HL-60 (cell line): ENCODE measurements around the gene TCEAL9.

Experiments
- DNase-seq, 2 experiments: peaks; one replicate each; pipeline ENCODE4 v3.0.0-alpha.2; 2010 to 2020; ENCODE audit warnings: low read depth in 1 of 2, low spot score in 1 of 2
- H3K27ac ChIP-seq: fragments of 250-450 bp; sonication (Bioruptor Pico); replicated peaks from 2 replicates; pipeline ENCODE4 v1.5.1; 2020; ENCODE audit warnings: mild to moderate bottlenecking, moderate library complexity
- H3K27me3 ChIP-seq: fragments of 250-450 bp; sonication (Bioruptor Pico); 2 replicates; pipeline ENCODE4 v1.5.1; 2021; ENCODE audit warnings: mild to moderate bottlenecking, moderate library complexity; ENCODE audit not compliant: insufficient read depth, poor library complexity, severe bottlenecking
- H3K4me3 ChIP-seq: replicated peaks from 2 replicates; pipeline ENCODE4 v1.5.1; 2011; ENCODE audit warnings: mild to moderate bottlenecking, control low read depth, low read length; ENCODE audit not compliant: insufficient read depth
- CTCF ChIP-seq: IDR thresholded peaks from one replicate; pipeline ENCODE4 v1.5.1; 2011; ENCODE audit warnings: low read length, control low read depth, inconsistent platforms; ENCODE audit not compliant: insufficient read depth
- GABPA ChIP-seq: IDR thresholded peaks from 2 replicates; pipeline ENCODE4 v1.6.1; 2012; ENCODE audit warnings: low read depth
- POLR2AphosphoS5 ChIP-seq: IDR thresholded peaks from 2 replicates; pipeline ENCODE4 v1.6.1; 2012; ENCODE audit warnings: low read depth
- SPI1 ChIP-seq: IDR thresholded peaks from 2 replicates; pipeline ENCODE4 v1.6.1; 2012; ENCODE audit warnings: low read depth, mild to moderate bottlenecking, borderline replicate concordance
- TF ChIP-seq, protein P1 (sequence below): IDR thresholded peaks from 2 replicates; pipeline ENCODE4 v1.6.1; 2012; ENCODE audit warnings: low read depth; ENCODE audit not compliant: insufficient replicate concordance

TCEAL9 gene

DNA sequence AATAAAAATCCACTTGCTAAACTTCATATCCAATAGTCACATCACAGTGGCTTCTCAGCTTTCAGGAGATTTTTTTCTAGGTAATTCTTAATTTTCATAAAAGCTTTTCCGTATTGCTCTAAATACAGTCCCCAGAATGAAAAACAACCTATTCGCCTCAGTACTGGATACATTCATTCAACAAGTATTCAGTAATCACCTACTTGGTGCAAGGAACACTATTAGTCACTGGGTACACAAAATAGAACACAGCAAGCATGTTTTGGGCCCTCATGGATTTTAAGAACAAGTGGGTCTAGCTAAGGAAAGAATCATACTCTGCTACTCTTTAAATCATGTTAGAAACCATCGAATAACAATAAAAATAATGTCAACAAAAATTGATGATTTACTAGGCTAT lies 17.3 kb downstream of the TCEAL9 start:
- TF ChIP-seq, protein P1, sequence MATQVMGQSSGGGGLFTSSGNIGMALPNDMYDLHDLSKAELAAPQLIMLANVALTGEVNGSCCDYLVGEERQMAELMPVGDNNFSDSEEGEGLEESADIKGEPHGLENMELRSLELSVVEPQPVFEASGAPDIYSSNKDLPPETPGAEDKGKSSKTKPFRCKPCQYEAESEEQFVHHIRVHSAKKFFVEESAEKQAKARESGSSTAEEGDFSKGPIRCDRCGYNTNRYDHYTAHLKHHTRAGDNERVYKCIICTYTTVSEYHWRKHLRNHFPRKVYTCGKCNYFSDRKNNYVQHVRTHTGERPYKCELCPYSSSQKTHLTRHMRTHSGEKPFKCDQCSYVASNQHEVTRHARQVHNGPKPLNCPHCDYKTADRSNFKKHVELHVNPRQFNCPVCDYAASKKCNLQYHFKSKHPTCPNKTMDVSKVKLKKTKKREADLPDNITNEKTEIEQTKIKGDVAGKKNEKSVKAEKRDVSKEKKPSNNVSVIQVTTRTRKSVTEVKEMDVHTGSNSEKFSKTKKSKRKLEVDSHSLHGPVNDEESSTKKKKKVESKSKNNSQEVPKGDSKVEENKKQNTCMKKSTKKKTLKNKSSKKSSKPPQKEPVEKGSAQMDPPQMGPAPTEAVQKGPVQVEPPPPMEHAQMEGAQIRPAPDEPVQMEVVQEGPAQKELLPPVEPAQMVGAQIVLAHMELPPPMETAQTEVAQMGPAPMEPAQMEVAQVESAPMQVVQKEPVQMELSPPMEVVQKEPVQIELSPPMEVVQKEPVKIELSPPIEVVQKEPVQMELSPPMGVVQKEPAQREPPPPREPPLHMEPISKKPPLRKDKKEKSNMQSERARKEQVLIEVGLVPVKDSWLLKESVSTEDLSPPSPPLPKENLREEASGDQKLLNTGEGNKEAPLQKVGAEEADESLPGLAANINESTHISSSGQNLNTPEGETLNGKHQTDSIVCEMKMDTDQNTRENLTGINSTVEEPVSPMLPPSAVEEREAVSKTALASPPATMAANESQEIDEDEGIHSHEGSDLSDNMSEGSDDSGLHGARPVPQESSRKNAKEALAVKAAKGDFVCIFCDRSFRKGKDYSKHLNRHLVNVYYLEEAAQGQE, result no peak
- TF ChIP-seq SPI1 (no peak), CTCF (no peak), GABPA (no peak), POLR2AphosphoS5 (no peak)
- H3K4me3 ChIP-seq, result no peak overlapping the region
- DNase-seq, result no peak
- peaks cover 12% of the 10 kb centered on the region for H3K27me3 ChIP-seq
- no peak overlapping the region for H3K27ac ChIP-seq

- Histone ChIP-seq H3K4me3 (no peak within 1 kb of the TSS), H3K27ac (no peak within 1 kb of the TSS), H3K27me3 (peaks cover 12% of the 10 kb centered on the region)
- no peak for TF ChIP-seq SPI1
- no peak for TF ChIP-seq GABPA
- TF ChIP-seq, protein P1, result no peak
- no peak for TF ChIP-seq POLR2AphosphoS5
- no peak for TF ChIP-seq CTCF
- no peak for DNase-seq
These were observed 20.0 kb downstream of the TCEAL9 start, which contains the start of gene BEX3 for GRCh38 chrX:103376118-103376978. TSS of gene BEX3 (plus strand) at chrX:103376538. CDS start at chrX:103377522, 984 bp downstream.

- DNase-seq, result no peak
- Histone ChIP-seq H3K27me3 (peaks cover 12% of the 10 kb centered on the region), H3K27ac (no peak overlapping the region), H3K4me3 (no peak overlapping the region)
- TF ChIP-seq GABPA, result no peak
These were observed 20.6 kb downstream of the TCEAL9 start for GRCh38 chrX:103376979-103377324.

- no peak overlapping the region for H3K27ac ChIP-seq
- H3K27me3 ChIP-seq, result peaks cover 6% of the 10 kb centered on the region
- no peak for DNase-seq
- TF ChIP-seq GABPA, result no peak
- TF ChIP-seq CTCF, result no peak
- TF ChIP-seq SPI1, result no peak
- TF ChIP-seq, protein P1, result no peak
- no peak for TF ChIP-seq POLR2AphosphoS5
- no peak overlapping the region for H3K4me3 ChIP-seq
These were observed 22.7 kb downstream of the TCEAL9 start for GRCh38 chrX:103378990-103379389.
